GM12891 (cell line): ENCODE results near the gene EFNA4. TPM values are rescaled to one million over a fixed set of nuclear protein-coding genes. Genes with fewer than 3 reads are reported as not detected.

ENCODE experiments used
- DNase-seq: peaks from one replicate; pipeline ENCODE4 v3.0.0; 2011; ENCODE audit warnings: low spot score; ENCODE audit not compliant: insufficient read length
- FAIRE-seq: peaks from 2 replicates; lab custom pipeline; 2011; peaks lifted over from hg19 to GRCh38; lab: Jason Lieb, UNC
- PAX5 ChIP-seq: IDR thresholded peaks from 2 replicates; pipeline ENCODE4 v1.6.1; 2011; ENCODE audit warnings: low read length, moderate library complexity, mild to moderate bottlenecking; ENCODE audit not compliant: insufficient read depth, severe bottlenecking
- POLR2A ChIP-seq: IDR thresholded peaks from 2 replicates; pipeline ENCODE4 v1.6.1; 2011; ENCODE audit warnings: low read depth, low read length, control low read depth
- POLR2AphosphoS5 ChIP-seq: IDR thresholded peaks from 2 replicates; pipeline ENCODE4 v1.6.1; 2011; ENCODE audit warnings: low read depth, low read length, control low read depth
- POU2F2 ChIP-seq: IDR thresholded peaks from 2 replicates; pipeline ENCODE4 v1.6.1; 2011; ENCODE audit warnings: low read depth, mild to moderate bottlenecking, control low read depth, low read length, moderate library complexity
- SPI1 ChIP-seq: IDR thresholded peaks from 2 replicates; pipeline ENCODE4 v1.6.1; 2011; ENCODE audit warnings: low read depth, low read length, control low read depth
- TAF1 ChIP-seq: IDR thresholded peaks from 2 replicates; pipeline ENCODE4 v1.6.1; 2011; ENCODE audit warnings: low read depth, low read length, control low read depth
- polyA plus RNA-seq: library from polyadenylated mRNA; unstranded; fragments of >200 nt; gene quantifications from one replicate; pipeline ENCODE4 v1.2.1, GENCODE V29; 2012; ENCODE audit warnings: low read depth, missing spikeins, inconsistent platforms; ENCODE audit not compliant: missing spikeins

EFNA4 gene
- polyA plus RNA-seq: 3.2 TPM

- DNase-seq: peak; percentile 91
- TF ChIP-seq SPI1 (no peak), POU2F2 (no peak), PAX5 (no peak), POLR2AphosphoS5 (no peak), TAF1 (0 out of 2 replicates have a peak, but pooled peaks have one; percentile 34), POLR2A (peak; percentile 58)
- peak; percentile 97 for FAIRE-seq
These were observed at the start of gene EFNA4 for GRCh38 chr1:155063550-155064110. TSS of gene EFNA4 (plus strand) at chr1:155063740. CDS start at chr1:155063824, 84 bp downstream.

GRCh38 chr1:155014709-155015508, 48.6 kb upstream of the EFNA4 start:
- TF ChIP-seq POLR2AphosphoS5 (no peak), POLR2A (no peak), SPI1 (no peak), PAX5 (no peak), TAF1 (no peak), POU2F2 (no peak)
- DNase-seq (no peak), FAIRE-seq (no peak)

DNA sequence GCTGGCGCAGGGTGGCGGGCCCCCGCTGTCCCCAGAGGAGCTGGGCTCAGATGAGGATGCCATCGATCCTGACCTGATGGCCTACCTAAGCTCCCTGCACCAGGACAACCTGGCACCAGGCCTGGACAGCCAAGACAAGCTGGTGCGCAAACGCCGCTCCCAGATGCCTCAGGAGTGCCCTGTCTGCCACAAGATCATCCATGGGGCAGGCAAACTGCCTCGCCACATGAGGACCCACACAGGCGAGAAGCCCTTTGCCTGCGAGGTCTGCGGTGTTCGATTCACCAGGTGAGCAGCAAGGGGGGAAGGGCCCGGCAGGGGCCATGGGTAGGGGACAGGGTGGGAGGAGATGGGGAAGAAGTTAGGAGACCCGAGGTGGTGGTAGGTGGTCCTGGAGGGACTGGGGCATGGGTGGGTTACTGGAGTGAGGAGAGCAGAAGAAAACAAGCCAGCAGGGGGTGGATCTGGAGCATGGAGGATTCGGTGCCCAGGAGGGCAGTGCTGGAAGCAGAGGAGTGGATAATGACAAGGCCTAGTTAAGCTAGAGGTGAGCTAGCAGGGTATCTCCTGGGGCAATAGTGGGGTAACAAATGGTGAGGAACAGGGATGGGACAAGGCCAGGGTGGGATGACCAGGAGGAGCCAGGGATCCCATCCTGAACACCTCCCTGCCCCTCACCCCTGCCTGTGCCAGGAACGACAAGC, 47.9 kb upstream of the EFNA4 start:
- TF ChIP-seq POU2F2 (no peak), POLR2AphosphoS5 (no peak), PAX5 (no peak), SPI1 (no peak), POLR2A (no peak), TAF1 (no peak)
- FAIRE-seq: no peak

DNA sequence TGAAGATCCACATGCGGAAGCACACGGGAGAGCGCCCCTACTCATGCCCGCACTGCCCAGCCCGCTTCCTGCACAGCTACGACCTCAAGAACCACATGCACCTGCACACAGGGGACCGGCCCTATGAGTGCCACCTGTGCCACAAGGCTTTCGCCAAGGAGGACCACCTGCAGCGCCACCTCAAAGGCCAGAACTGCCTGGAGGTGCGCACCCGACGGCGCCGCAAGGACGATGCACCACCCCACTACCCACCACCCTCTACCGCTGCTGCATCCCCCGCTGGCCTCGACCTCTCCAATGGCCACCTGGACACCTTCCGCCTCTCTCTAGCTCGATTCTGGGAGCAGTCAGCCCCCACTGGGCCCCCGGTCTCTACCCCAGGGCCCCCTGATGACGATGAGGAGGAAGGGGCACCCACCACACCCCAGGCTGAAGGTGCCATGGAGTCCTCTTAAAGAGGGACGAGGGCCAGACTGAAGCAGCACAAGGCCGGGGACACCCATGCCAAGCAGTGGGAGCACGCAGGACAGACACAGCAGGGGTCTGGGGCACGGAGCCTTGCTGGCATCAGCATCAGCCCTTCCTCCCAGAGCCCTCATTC, 47.2 kb upstream of the EFNA4 start:
- TF ChIP-seq POU2F2 (no peak), TAF1 (no peak), SPI1 (no peak), PAX5 (no peak), POLR2A (no peak), POLR2AphosphoS5 (no peak)
- DNase-seq: no peak
- peak; percentile 65 for FAIRE-seq

More for the DNA sequence above, 47.9 kb upstream of the EFNA4 start:
- DNase-seq: no peak

DNA sequence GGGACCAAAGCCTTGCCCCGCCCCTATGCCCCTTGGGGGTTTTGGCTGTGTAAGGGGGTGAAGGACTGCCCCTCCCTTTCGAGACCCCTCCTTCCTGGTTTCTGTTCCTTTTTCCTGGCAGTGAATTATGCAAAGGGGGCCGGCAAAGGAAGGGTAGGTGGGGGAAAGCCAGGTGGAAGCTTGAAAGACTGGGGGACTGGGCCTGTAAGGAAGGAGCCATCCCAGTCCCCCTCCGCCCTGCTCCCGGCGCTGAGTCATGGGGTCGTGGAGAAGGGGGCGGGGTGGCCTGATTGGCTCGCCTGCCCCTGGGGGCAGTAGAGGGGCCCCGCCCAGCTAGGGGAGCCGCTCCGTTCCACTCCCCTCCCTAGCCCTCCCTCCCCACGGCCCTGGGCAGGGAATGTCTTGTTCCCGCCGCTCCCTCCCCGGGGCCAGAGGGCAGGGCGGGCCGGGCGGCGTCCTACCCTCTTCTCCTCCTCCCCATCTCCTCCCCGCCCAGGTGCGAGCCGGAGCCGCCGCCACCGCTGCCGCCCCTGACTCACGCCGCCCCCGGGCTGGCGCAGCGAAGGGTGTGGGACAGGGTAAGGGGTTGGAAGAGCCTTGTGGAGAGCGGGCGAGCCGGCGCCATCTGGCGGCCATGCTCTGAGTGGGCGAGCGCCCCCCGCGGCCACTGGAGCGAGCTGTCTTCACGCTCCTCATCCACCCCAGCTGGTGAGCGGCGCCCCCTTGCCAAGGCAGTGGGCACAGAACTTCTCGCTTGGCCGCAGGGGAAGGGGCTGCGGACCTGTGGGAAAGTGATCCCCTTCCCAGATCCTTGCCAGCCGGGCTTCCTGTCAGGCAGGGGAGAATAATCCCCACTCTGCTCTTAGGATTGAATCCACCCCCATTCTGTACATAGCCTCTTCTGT, 46.2 kb upstream of the EFNA4 start:
- FAIRE-seq: peak; percentile 94
- peak; percentile 86 for DNase-seq
- TF ChIP-seq POLR2AphosphoS5 (no peak), PAX5 (peak; percentile 2), POU2F2 (peak; percentile 92), SPI1 (peak; percentile 90)

- FAIRE-seq: peak; percentile 45
- DNase-seq: peak; percentile 72
- no peak for TF ChIP-seq PAX5
- TF ChIP-seq SPI1: no peak
- no peak for TF ChIP-seq POLR2A
- TF ChIP-seq TAF1: no peak
- TF ChIP-seq POU2F2: no peak
- no peak for TF ChIP-seq POLR2AphosphoS5
These were observed 45.6 kb upstream of the EFNA4 start for GRCh38 chr1:155017946-155018316.

DNA sequence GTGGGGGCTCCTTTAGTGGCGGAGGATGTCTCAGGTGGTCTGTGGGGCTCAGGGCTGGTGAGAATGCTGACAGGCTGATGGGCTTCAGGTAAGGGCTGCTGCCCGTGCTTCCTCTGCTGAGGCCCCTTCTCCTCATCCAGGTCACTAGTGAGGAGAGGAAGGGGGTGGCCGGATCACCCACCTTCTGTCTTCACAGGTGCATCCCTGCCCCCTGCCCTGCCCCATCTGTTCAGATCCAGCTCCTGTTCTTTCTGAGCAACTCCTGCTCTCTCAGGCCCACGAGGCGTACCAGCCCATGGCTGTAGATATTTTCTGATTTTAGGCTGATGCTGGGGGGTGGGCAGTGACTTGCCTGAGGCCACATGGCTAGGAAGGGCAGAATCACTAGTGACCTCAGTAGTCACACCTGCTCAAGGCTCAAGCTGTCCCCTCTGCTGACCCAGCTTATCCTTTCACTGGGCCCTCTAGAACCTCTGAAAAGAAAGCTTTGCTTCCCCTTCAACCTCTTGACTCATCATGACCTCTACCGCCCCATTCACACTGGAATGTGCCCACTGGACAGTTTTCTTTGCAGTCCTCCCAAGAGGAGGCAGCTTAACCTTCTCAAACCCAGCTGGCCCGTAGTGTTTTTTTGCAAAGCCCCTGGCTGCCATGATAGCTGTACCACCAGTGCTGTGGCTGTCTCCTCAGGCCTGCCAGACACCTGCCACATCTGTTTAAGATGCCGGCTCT, 44.8 kb upstream of the EFNA4 start:
- DNase-seq (no peak), FAIRE-seq (peak; percentile 67)
- TF ChIP-seq POU2F2 (no peak), POLR2A (no peak), POLR2AphosphoS5 (no peak), SPI1 (no peak), TAF1 (no peak), PAX5 (no peak)

GRCh38 chr1:155019377-155020245, 43.9 kb upstream of the EFNA4 start:
- TF ChIP-seq POLR2AphosphoS5 (no peak), SPI1 (no peak), POLR2A (no peak), PAX5 (no peak), POU2F2 (no peak), TAF1 (no peak)
- no peak for DNase-seq
- no peak for FAIRE-seq
